HL-60 (cell line): ENCODE data around the gene DENND4C.

ENCODE experiments used
- CTCF ChIP-seq: IDR thresholded peaks from one replicate; pipeline ENCODE4 v1.5.1; 2011; ENCODE audit warnings: low read length, control low read depth, inconsistent platforms; ENCODE audit not compliant: insufficient read depth
- POLR2AphosphoS5 ChIP-seq: IDR thresholded peaks from 2 replicates; pipeline ENCODE4 v1.6.1; 2012; ENCODE audit warnings: low read depth
- SPI1 ChIP-seq: IDR thresholded peaks from 2 replicates; pipeline ENCODE4 v1.6.1; 2012; ENCODE audit warnings: low read depth, mild to moderate bottlenecking, borderline replicate concordance

- no peak for TF ChIP-seq SPI1
- TF ChIP-seq CTCF = no peak
- TF ChIP-seq POLR2AphosphoS5 = no peak
Measured at GRCh38 chr9:19410594-19410993, 180.1 kb downstream of the DENND4C start.
